Neuronal stem cell (in vitro differentiated cells): ENCODE measurements around the gene TMEM233.

Experiments used
- DNase-seq: peaks from one replicate; pipeline ENCODE4 v3.0.0-alpha.2; 2013; ENCODE audit warnings: low spot score
- H2AFZ ChIP-seq: one replicate; pipeline ENCODE4 v1.6.1; 2013; ENCODE audit warnings: mild to moderate bottlenecking, low read length, inconsistent platforms
- H2AK5ac ChIP-seq: 2 replicates; pipeline ENCODE4 v1.6.1; 2013; ENCODE audit warnings: low read depth, mild to moderate bottlenecking, inconsistent platforms, low read length, moderate library complexity, mixed read lengths
- H2BK120ac ChIP-seq: 2 replicates; pipeline ENCODE4 v1.6.1; 2013; ENCODE audit warnings: low read depth, mild to moderate bottlenecking, inconsistent platforms, low read length, moderate library complexity, mixed read lengths
- H2BK12ac ChIP-seq: one replicate; pipeline ENCODE4 v1.6.1; 2013; ENCODE audit warnings: low read length, inconsistent platforms
- H2BK15ac ChIP-seq: 2 replicates; pipeline ENCODE4 v1.6.1; 2013; ENCODE audit warnings: mild to moderate bottlenecking, low read length, inconsistent platforms, mixed read lengths
- H2BK5ac ChIP-seq: one replicate; pipeline ENCODE4 v1.6.1; 2013; ENCODE audit warnings: inconsistent platforms, mild to moderate bottlenecking, low read length, moderate library complexity
- H3K14ac ChIP-seq: one replicate; pipeline ENCODE4 v1.6.1; 2013; ENCODE audit warnings: low read length, inconsistent platforms
- H3K18ac ChIP-seq: 2 replicates; pipeline ENCODE4 v1.6.1; 2013; ENCODE audit warnings: low read length, inconsistent platforms
- H3K23ac ChIP-seq: 2 replicates; pipeline ENCODE4 v1.6.1; 2013; ENCODE audit warnings: low read depth, mild to moderate bottlenecking, mixed read lengths, low read length, inconsistent platforms; ENCODE audit not compliant: poor library complexity
- H3K27ac ChIP-seq: replicated peaks from 3 replicates; pipeline ENCODE4 v1.5.1; 2013; ENCODE audit warnings: low read length, inconsistent platforms
- H3K27me3 ChIP-seq, 3 experiments: 2 replicates each; pipeline ENCODE4 v1.6.1; 2013; ENCODE audit warnings: low read length in 3 of 3, mild to moderate bottlenecking in 2 of 3, inconsistent platforms in 1 of 3, low read depth in 1 of 3, mixed read lengths in 1 of 3, moderate library complexity in 1 of 3; ENCODE audit not compliant: control insufficient read depth in 3 of 3, insufficient read depth in 3 of 3
- H3K36me3 ChIP-seq, 2 donors: replicated peaks in 1 of 2; 2 replicates each; pipeline ENCODE4 v1.6.1; 2013; ENCODE audit warnings: low read length in 2 of 2; ENCODE audit not compliant: control insufficient read depth in 2 of 2, insufficient read depth in 2 of 2
- H3K4ac ChIP-seq: 2 replicates; pipeline ENCODE4 v1.6.1; 2013; ENCODE audit warnings: inconsistent platforms, mild to moderate bottlenecking, low read length, moderate library complexity
- H3K4me1 ChIP-seq, 2 donors: 1 replicate in 1 of 2; 2 replicates in 1 of 2; pipeline ENCODE4 v1.6.1; 2013; ENCODE audit warnings: low read length in 2 of 2, low read depth in 1 of 2; ENCODE audit not compliant: control insufficient read depth in 2 of 2, insufficient read depth in 1 of 2
- H3K4me2 ChIP-seq: one replicate; pipeline ENCODE4 v1.6.1; 2013; ENCODE audit warnings: mild to moderate bottlenecking, low read length, inconsistent platforms; ENCODE audit not compliant: insufficient read depth, poor library complexity, severe bottlenecking
- H3K4me3 ChIP-seq, 2 donors: 2 replicates each; pipeline ENCODE4 v1.5.1; 2013; ENCODE audit warnings: low read length in 2 of 2, mild to moderate bottlenecking in 2 of 2, inconsistent platforms in 1 of 2, moderate library complexity in 1 of 2
- H3K79me1 ChIP-seq: one replicate; pipeline ENCODE4 v1.6.1; 2013; ENCODE audit warnings: low read depth, mild to moderate bottlenecking, inconsistent platforms, low read length, moderate library complexity
- H3K9ac ChIP-seq: one replicate; pipeline ENCODE4 v1.6.1; 2013; ENCODE audit warnings: mild to moderate bottlenecking, low read depth, low read length, inconsistent platforms; ENCODE audit not compliant: poor library complexity
- H3K9me3 ChIP-seq, 2 donors: replicated peaks in 1 of 2; 2 replicates each; pipeline versions ENCODE3 to v1.6.1; 2013; ENCODE audit warnings: low read length in 2 of 2, mild to moderate bottlenecking in 2 of 2, inconsistent platforms in 1 of 2, low read depth in 1 of 2, mixed read lengths in 1 of 2, moderate library complexity in 1 of 2; ENCODE audit not compliant: control insufficient read depth in 2 of 2, insufficient read depth in 1 of 2
- H4K8ac ChIP-seq: one replicate; pipeline ENCODE4 v1.6.1; 2013; ENCODE audit warnings: low read depth, mild to moderate bottlenecking, inconsistent platforms, low read length, moderate library complexity
- H4K91ac ChIP-seq: one replicate; pipeline ENCODE4 v1.6.1; 2013; ENCODE audit warnings: low read length, low read depth, mild to moderate bottlenecking, inconsistent platforms; ENCODE audit not compliant: poor library complexity
- WGBS, 2 donors: extraction: QIAGEN DNeasy Blood & Tissue Kit; methylation state at CpG; one replicate each; pipeline ENCODE4 v1.1.7; 2013; ENCODE audit warnings: missing lambda C conversion rate in 2 of 2, mixed read lengths in 1 of 2; ENCODE audit not compliant: insufficient read length in 2 of 2, insufficient replicate concordance in 1 of 2; ENCODE audit errors: extremely low coverage in 2 of 2; 5-methylcytosine and 5-hydroxymethylcytosine counted together

The TMEM233 gene

GRCh38 chr12:119630962-119631550, 37.5 kb downstream of the TMEM233 start:
- Histone ChIP-seq H3K14ac (no peak overlapping the region), H2BK12ac (no peak overlapping the region), H2BK15ac (no peak overlapping the region), H4K91ac (no peak overlapping the region), H3K4ac (no peak overlapping the region), H2BK120ac (no peak overlapping the region), H3K4me1 (peaks cover 0 to 3% of the 10 kb centered on the region in 2 donors), H4K8ac (no peak overlapping the region), H2BK5ac (no peak overlapping the region), H2AK5ac (no peak overlapping the region), H3K4me2 (no peak overlapping the region), H3K9me3 (no peaks in the 10 kb centered on the region), H3K36me3 (no peaks in the 10 kb centered on the region), H3K23ac (no peak overlapping the region), H3K27me3 (peaks cover 0 to 12% (median 0%) of the 10 kb centered on the region in 3 experiments), H3K27ac (no peak overlapping the region), H2AFZ (no peak overlapping the region), H3K9ac (no peak overlapping the region), H3K79me1 (no peaks in the 10 kb centered on the region), H3K18ac (no peak overlapping the region), H3K4me3 (no peak overlapping the region)
- no CpG with 5 or more reads among the region's 1 CpG for WGBS, 2 donors
- no peak for DNase-seq

- Histone ChIP-seq H3K9me3 (no peaks in the 10 kb centered on the region), H3K4ac (no peak overlapping the region), H2BK5ac (no peak overlapping the region), H3K4me1 (peaks cover 0 to 3% of the 10 kb centered on the region in 2 donors), H2BK120ac (no peak overlapping the region), H2BK12ac (no peak overlapping the region), H3K79me1 (no peaks in the 10 kb centered on the region), H3K27ac (no peak overlapping the region), H4K8ac (no peak overlapping the region), H2AFZ (no peak overlapping the region), H3K36me3 (no peaks in the 10 kb centered on the region), H3K9ac (no peak overlapping the region), H3K18ac (no peak overlapping the region), H3K4me3 (no peak overlapping the region), H3K4me2 (no peak overlapping the region), H3K14ac (no peak overlapping the region), H4K91ac (no peak overlapping the region), H3K23ac (no peak overlapping the region), H2BK15ac (no peak overlapping the region), H3K27me3 (peaks cover 0 to 12% (median 0%) of the 10 kb centered on the region in 3 experiments), H2AK5ac (no peak overlapping the region)
- DNase-seq = no peak
- no CpG with 5 or more reads among the region's 4 CpGs for WGBS, 2 donors
These were observed 38.5 kb downstream of the TMEM233 start for GRCh38 chr12:119631930-119632678.

- whole genome bisulfite sequencing, 2 donors = no CpG with 5 or more reads among the region's 6 CpGs
- DNase-seq = no peak
- Histone ChIP-seq H4K8ac (no peak overlapping the region), H3K4ac (no peak overlapping the region), H3K23ac (no peak overlapping the region), H3K36me3 (no peaks in the 10 kb centered on the region), H2AK5ac (no peak overlapping the region), H2BK12ac (no peak overlapping the region), H3K14ac (no peak overlapping the region), H3K4me2 (no peak overlapping the region), H3K9ac (no peak overlapping the region), H3K4me1 (no peaks in the 10 kb centered on the region), H3K9me3 (no peaks in the 10 kb centered on the region), H2BK120ac (no peak overlapping the region), H2BK5ac (no peak overlapping the region), H3K79me1 (no peaks in the 10 kb centered on the region), H3K27me3 (peaks cover 0 to 12% (median 0%) of the 10 kb centered on the region in 3 experiments), H3K4me3 (no peak overlapping the region), H3K27ac (no peak overlapping the region), H4K91ac (no peak overlapping the region), H3K18ac (no peak overlapping the region), H2BK15ac (no peak overlapping the region), H2AFZ (no peak overlapping the region)
These were observed 41.2 kb downstream of the TMEM233 start for GRCh38 chr12:119634743-119635142.

- Histone ChIP-seq H2BK12ac (no peak overlapping the region), H2BK120ac (no peak overlapping the region), H4K91ac (no peak overlapping the region), H2BK15ac (no peak overlapping the region), H3K27ac (no peak overlapping the region), H3K9ac (no peak overlapping the region), H2BK5ac (no peak overlapping the region), H3K18ac (no peak overlapping the region), H4K8ac (no peak overlapping the region), H3K4me2 (no peak overlapping the region), H2AK5ac (no peak overlapping the region), H3K27me3 (no peaks in the 10 kb centered on the region), H3K4me3 (no peak overlapping the region), H3K36me3 (no peaks in the 10 kb centered on the region), H2AFZ (no peak overlapping the region), H3K9me3 (no peaks in the 10 kb centered on the region), H3K79me1 (no peaks in the 10 kb centered on the region), H3K4ac (no peak overlapping the region), H3K4me1 (no peaks in the 10 kb centered on the region), H3K23ac (no peak overlapping the region), H3K14ac (no peak overlapping the region)
- no peak for DNase-seq
- no CpG with 5 or more reads among the region's 4 CpGs for WGBS, 2 donors
These were observed 49.4 kb downstream of the TMEM233 start for GRCh38 chr12:119642986-119643385.
